Skin of body (tissue), 2 donors: Measurements from ENCODE around the gene MMP12. TPM values are rescaled to one million over a fixed set of nuclear protein-coding genes. Genes with fewer than 3 reads are reported as not detected.

Experiments used
- small RNA-seq: library from RNA; depleted of rRNA; stranded (forward); fragments of <200 nt; gene quantifications from one replicate; pipeline ENCODE3, GENCODE V24; 2014; ENCODE audit warnings: low replicate concordance
- total RNA-seq: library from RNA; depleted of rRNA; stranded (reverse); fragments of >200 nt; gene quantifications from one replicate; pipeline ENCODE4 v1.2.3, GENCODE V29; 2014

The MMP12 gene
- total RNA-seq, 1 donor from 2014 or later: 0.10 TPM

Small RNAs within 50 kb of the gene (small RNA-seq; reads per million reads assigned to genes)
- gene RNU7-159P: not detected

Other genes starting within 250 kb of the MMP12 start
- not detected for gene MMP20, start 249.7 kb downstream of the MMP12 start, total RNA-seq
- 6.7 TPM for gene MMP27, start 169.2 kb downstream of the MMP12 start, total RNA-seq
- 8.4 TPM for gene MMP8, start 150.0 kb downstream of the MMP12 start, total RNA-seq
- gene MMP10, start 94.4 kb downstream of the MMP12 start, total RNA-seq: not detected
- gene MMP1, start 76.8 kb downstream of the MMP12 start, total RNA-seq: 0.69 TPM
- gene MMP3, start 31.4 kb downstream of the MMP12 start, total RNA-seq: 0.10 TPM
- gene MMP13, start 80.8 kb upstream of the MMP12 start, total RNA-seq: not detected
- gene DCUN1D5, start 217.2 kb upstream of the MMP12 start, total RNA-seq: 28.4 TPM
- gene DYNC2H1, start 234.4 kb upstream of the MMP12 start, total RNA-seq: 51.6 TPM